ENCODE data around the gene SERTAD4. TPM values are rescaled to one million over a fixed set of nuclear protein-coding genes. Genes with fewer than 3 reads are reported as not detected.

The SERTAD4 gene
- total RNA-seq, 1 experiment from 2014 or later, result 3.9 TPM

- no CpG with 5 or more reads among the region's 7 CpGs for WGBS (ENCODE audit: extremely low coverage, insufficient read length, low lambda C conversion rate)
- Mint-ChIP-seq H3K36me3 (ENCODE audit: insufficient read depth in 1 of 3, low read depth in 3 of 3) (no peaks in the 10 kb centered on the region), H3K9me3 (peaks cover 0 to 3% of the 10 kb centered on the region in 2 experiments; a peak in 1 of 5 replicates), H3K27me3 (ENCODE audit: low read depth) (peaks cover 38% of the 10 kb centered on the region), H3K4me3 (peak overlapping the region; percentile 59 to 74; a peak in 4 of 5 replicates), H3K27ac (no peak overlapping the region; a peak in 1 of 7 replicates), H3K4me1 (peaks cover 28 to 31% of the 10 kb centered on the region in 2 experiments)
- no peak overlapping the region for H4K5ac ChIP-seq (ENCODE audit: insufficient read length, low read depth, low read length)
- peaks cover 10% of the 10 kb centered on the region for H3K23me2 ChIP-seq (ENCODE audit: insufficient read length, low read depth, low read length, poor library complexity, severe bottlenecking)
- no peak overlapping the region for H2AK5ac ChIP-seq (ENCODE audit: insufficient read length, low read length)
- no peak overlapping the region for H3K23ac ChIP-seq (ENCODE audit: insufficient read length, low read depth, low read length)
- no peaks in the 10 kb centered on the region for H4K20me1 ChIP-seq (ENCODE audit: control insufficient read depth, insufficient read depth, insufficient read length)
- no peak overlapping the region for H3K4ac ChIP-seq (ENCODE audit: low read depth, low read length)
- H3K9me3 ChIP-seq (ENCODE audit: control insufficient read depth, low read depth, low read length), result no peaks in the 10 kb centered on the region
- H3K14ac ChIP-seq (ENCODE audit: insufficient read depth, low read length), result 0 out of 2 replicates have a peak overlapping the region, but pooled peaks have one; percentile 1
- TF ChIP-seq CTCF (conservative IDR thresholded peaks at IDR 0.05), result no peak
- no peaks in the 10 kb centered on the region for H3K79me1 ChIP-seq (ENCODE audit: insufficient read depth, low read depth, low read length, poor library complexity, severe bottlenecking)
- H3K4me2 ChIP-seq (ENCODE audit: insufficient read depth, insufficient read length, low read length), result no peak overlapping the region
- no peak for DNase-seq
- H3K9ac ChIP-seq (ENCODE audit: extremely low read depth, insufficient read length, low read length), result no peak overlapping the region
- H4K91ac ChIP-seq (ENCODE audit: insufficient read length, low read depth, low read length), result no peak overlapping the region
- H2BK15ac ChIP-seq (ENCODE audit: low read depth, low read length), result no peak overlapping the region
- peaks cover 2% of the 10 kb centered on the region; the same call in 1 of the 2 replicates for H3K4me1 ChIP-seq (ENCODE audit: insufficient read depth, low read length)
- H4K8ac ChIP-seq (replicated peaks; ENCODE audit: insufficient read length, low read depth, low read length), result no peak overlapping the region
- no peak overlapping the region for H3K18ac ChIP-seq (ENCODE audit: insufficient read length, low read depth, low read length)
- H2BK12ac ChIP-seq (ENCODE audit: insufficient read length, low read depth, low read length), result no peak overlapping the region
- no peaks in the 10 kb centered on the region for H3K79me2 ChIP-seq (ENCODE audit: insufficient read depth, low read length)
- H2BK120ac ChIP-seq (ENCODE audit: low read depth, low read length, poor library complexity, severe bottlenecking), result no peak overlapping the region
- H2AFZ ChIP-seq (ENCODE audit: low read length), result no peak overlapping the region
- no peak overlapping the region for H3T11ph ChIP-seq (ENCODE audit: low read length)
- peaks cover 4% of the 10 kb centered on the region; the same call in 1 of the 2 replicates for H3K27me3 ChIP-seq (ENCODE audit: insufficient read depth, low read length)
- H3K27ac ChIP-seq (ENCODE audit: insufficient read length, low read depth, low read length), result no peak overlapping the region
- no peak overlapping the region for H3K56ac ChIP-seq (ENCODE audit: insufficient read length, low read depth, low read length)
- H2BK5ac ChIP-seq (ENCODE audit: insufficient read length, low read length), result no peak overlapping the region
- no peak overlapping the region for H2BK20ac ChIP-seq (ENCODE audit: low read depth, low read length, poor library complexity, severe bottlenecking)
Observed at GRCh38 chr1:210293171-210293607, 60.6 kb downstream of the SERTAD4 start.

All from H9 (cell line).